Measurements from ENCODE around the gene SMAD3.
A peak's percentile ranks its signal among the peaks of the same experiment; 100 is the strongest.

The SMAD3 gene

DNA sequence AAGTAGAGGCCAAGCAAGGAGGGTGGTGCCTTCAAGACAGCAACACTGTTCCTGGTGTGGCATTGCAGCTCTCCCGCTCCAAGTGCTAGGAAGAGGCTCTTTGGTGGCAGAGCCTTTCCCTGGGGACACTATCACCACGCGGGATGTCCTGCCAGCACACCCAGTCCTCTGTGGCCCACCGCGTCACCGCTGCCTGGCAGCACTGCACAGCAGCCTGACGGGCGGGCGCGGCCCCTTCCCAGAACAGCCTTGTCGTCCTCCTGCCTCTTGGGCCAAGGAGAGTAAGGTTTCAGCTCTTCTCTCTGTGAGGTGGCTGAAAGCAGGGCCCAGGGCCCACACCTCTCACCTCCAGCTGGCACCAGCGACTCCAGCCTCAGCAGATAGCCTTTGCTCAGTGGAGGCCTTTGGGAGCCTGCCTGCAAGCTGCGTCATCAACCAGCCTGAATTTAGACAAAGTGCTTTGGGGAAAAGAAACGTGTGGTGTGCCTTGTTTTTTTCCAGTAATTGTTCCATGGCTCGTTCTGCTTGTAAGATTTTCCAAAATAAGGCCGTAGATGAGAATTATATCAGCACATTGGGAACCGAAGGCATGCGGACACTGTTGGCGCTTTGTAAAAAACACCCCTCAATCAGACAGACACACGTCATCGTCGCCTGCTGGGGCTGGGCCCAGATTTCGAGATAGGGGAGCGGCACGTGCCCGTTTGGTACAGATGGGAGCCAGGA is 124.1 kb downstream of the SMAD3 start:
- TF ChIP-seq CTCF (IDR thresholded peaks at IDR 0.05; ENCODE audit: extremely low read depth, missing control alignments) = no peak
- no peak for DNase-seq (ENCODE audit: low spot score)

- no peak for TF ChIP-seq CTCF (IDR thresholded peaks at IDR 0.05; ENCODE audit: extremely low read depth, missing control alignments)
- DNase-seq (ENCODE audit: low spot score) = no peak
Measured at GRCh38 chr15:67190326-67190725, 124.9 kb downstream of the SMAD3 start.

GRCh38 chr15:67190813-67191212 is 125.4 kb downstream of the SMAD3 start:
- no peak for TF ChIP-seq CTCF (IDR thresholded peaks at IDR 0.05; ENCODE audit: extremely low read depth, missing control alignments)

DNA sequence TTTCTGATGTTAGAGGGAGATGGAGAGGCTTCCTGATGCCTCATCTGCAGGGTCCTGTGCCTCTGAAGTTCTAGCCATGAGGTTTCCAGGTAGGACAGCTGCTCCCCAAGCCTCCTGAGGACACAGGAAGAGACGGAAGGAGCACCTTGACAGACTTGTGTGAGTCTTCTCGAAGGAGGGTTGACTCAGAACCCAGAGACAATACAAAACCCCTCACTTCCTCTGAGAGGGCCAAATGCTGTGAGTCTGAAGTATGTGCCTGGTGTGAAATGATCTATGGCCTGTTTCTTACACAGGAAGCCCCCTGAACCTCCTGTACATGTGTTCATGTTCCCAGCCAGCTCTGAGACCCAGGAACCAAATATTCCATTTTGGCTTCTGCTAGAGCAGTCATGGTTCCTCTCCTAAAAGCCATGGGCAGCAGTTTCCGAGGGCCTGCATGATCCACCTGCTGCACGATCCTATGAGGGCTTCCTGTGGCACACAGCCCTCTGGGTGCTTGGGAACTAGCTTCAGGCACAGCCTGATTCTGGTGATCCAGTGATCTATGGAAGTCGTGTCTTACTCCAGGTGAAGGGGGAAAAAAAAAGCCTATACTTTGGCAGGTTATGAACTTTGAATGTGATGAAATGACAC is 126.9 kb downstream of the SMAD3 start:
- TF ChIP-seq CTCF (IDR thresholded peaks at IDR 0.05; ENCODE audit: extremely low read depth, missing control alignments) = no peak
- peak; percentile 4 for DNase-seq (ENCODE audit: low spot score)

More at GRCh38 chr15:67190813-67191212, 125.4 kb downstream of the SMAD3 start:
- DNase-seq (ENCODE audit: low spot score) = peak; percentile 2

GRCh38 chr15:67193223-67193990 is 128.0 kb downstream of the SMAD3 start:
- DNase-seq (ENCODE audit: low spot score) = no peak
- TF ChIP-seq CTCF (IDR thresholded peaks at IDR 0.05; ENCODE audit: extremely low read depth, missing control alignments) = no peak

GRCh38 chr15:67194171-67195114 is 129.0 kb downstream of the SMAD3 start:
- DNase-seq (ENCODE audit: low spot score) = no peak
- no peak for TF ChIP-seq CTCF (IDR thresholded peaks at IDR 0.05; ENCODE audit: extremely low read depth, missing control alignments)
